K562 (cell line): Measurements from ENCODE around the gene PPM1L. TPM values are rescaled to one million over a fixed set of nuclear protein-coding genes. Genes with fewer than 3 reads are reported as not detected.

ENCODE experiments used
- ATF1 ChIP-seq, 2 experiments: fragments of 450-650 bp in 1 of 2; IDR thresholded peaks; 2 replicates each; pipeline ENCODE4 v1.6.1; 2016; ENCODE audit warnings: missing compliant biosample characterization in 1 of 2, missing genetic modification characterization in 1 of 2
- CREB1 ChIP-seq, 2 experiments: sonication (generic) in 1 of 2; formaldehyde crosslinking in 1 of 2; IDR thresholded peaks; 2 replicates each; pipeline versions ENCODE4 v1.6.1 to v1.8.0; 2012 to 2022; ENCODE audit warnings: inconsistent platforms in 1 of 2, mild to moderate bottlenecking in 1 of 2, missing genetic modification reagents in 1 of 2, moderate library complexity in 1 of 2
- RB1 ChIP-seq: fragments of 450-650 bp; IDR thresholded peaks from 2 replicates; pipeline ENCODE4 v1.6.1; 2017; ENCODE audit warnings: low read depth, mild to moderate bottlenecking
- SMAD3 ChIP-seq: fragments of 450-650 bp; formaldehyde crosslinking; conservative IDR thresholded peaks from 2 replicates; pipeline ENCODE4 v1.4.0; 2020; ENCODE audit warnings: mild to moderate bottlenecking
- TARDBP ChIP-seq: fragments of 450-650 bp; IDR thresholded peaks from 2 replicates; pipeline ENCODE4 v1.6.1; 2016
- ZBTB1 ChIP-seq: sonication (generic); formaldehyde crosslinking; IDR thresholded peaks from 2 replicates; pipeline ENCODE4 v1.8.1; 2023; ENCODE audit warnings: missing genetic modification reagents, low read depth, mild to moderate bottlenecking, borderline replicate concordance
- ZBTB17 ChIP-seq: fragments of 450-650 bp; formaldehyde crosslinking; IDR thresholded peaks from 2 replicates; pipeline ENCODE4 v1.4.0; 2020; ENCODE audit warnings: mild to moderate bottlenecking
- ZFX ChIP-seq: sonication (generic); formaldehyde crosslinking; IDR thresholded peaks from 2 replicates; pipeline ENCODE4 v1.8.0; 2022; ENCODE audit warnings: mild to moderate bottlenecking, missing genetic modification reagents, moderate library complexity
- ZNF140 ChIP-seq: fragments of 250-450 bp; sonication (Bioruptor Pico); IDR thresholded peaks from 2 replicates; pipeline ENCODE4 v1.8.0; 2021; ENCODE audit warnings: moderate library complexity, mild to moderate bottlenecking, inconsistent platforms
- polyA plus RNA-seq, 8 experiments: library from polyadenylated mRNA; depleted of rRNA in 4 of 8; stranded (reverse) in 5 of 8; unstranded in 3 of 8; fragments of >200 nt; fragmentation: Nextera tagmentation in 2 of 8; fragmentation: Illumina TruSeq in 1 of 8; extraction: Ambion mirVana in 2 of 8; extraction: Trizol in 1 of 8; gene quantifications; 2 replicates each; pipeline versions ENCODE4 v1.2.1 to v1.2.3, GENCODE V29; 2011 to 2014; ENCODE audit warnings: inconsistent platforms in 1 of 8, missing spikeins in 1 of 8
- total RNA-seq, 7 experiments: library from RNA; depleted of rRNA in 6 of 7; stranded (reverse); fragments of >200 nt in 6 of 7; fragmentation: Illumina TruSeq in 2 of 7; extraction: Trizol in 2 of 7; gene quantifications; 2 replicates each; pipeline versions ENCODE4 v1.2.1 to v1.2.3, GENCODE V29; 2011 to 2021; ENCODE audit warnings: low replicate concordance in 1 of 7
- TF ChIP-seq, protein P1 (sequence below): fragments of 200-800 bp; sonication (Bioruptor generic); IDR thresholded peaks from 2 replicates; pipeline ENCODE4 v1.6.1; 2017; ENCODE audit warnings: missing genetic modification characterization, missing compliant biosample characterization
- TF ChIP-seq, protein P2 (sequence below): fragments of 450-650 bp; IDR thresholded peaks from 2 replicates; pipeline ENCODE4 v1.6.1; 2016; ENCODE audit warnings: low read depth
- TF ChIP-seq, protein P3 (sequence below), 2 experiments: fragments of 200-800 bp in 1 of 2; sonication (Bioruptor generic) in 1 of 2; sonication (generic) in 1 of 2; formaldehyde crosslinking in 1 of 2; IDR thresholded peaks in 1 of 2; conservative IDR thresholded peaks in 1 of 2; 2 replicates each; pipeline versions ENCODE4 v1.5.0 to v1.6.1; 2016 to 2020; ENCODE audit warnings: missing compliant biosample characterization in 1 of 2, missing genetic modification characterization in 1 of 2, missing genetic modification reagents in 1 of 2

Gene PPM1L
- total and polyA plus RNA-seq, 9 of the 15 experiments (the other 6 are each of a cell fraction or from before 2014, with no cell fraction given): 0.01 to 0.41 (median 0.14) TPM

DNA sequence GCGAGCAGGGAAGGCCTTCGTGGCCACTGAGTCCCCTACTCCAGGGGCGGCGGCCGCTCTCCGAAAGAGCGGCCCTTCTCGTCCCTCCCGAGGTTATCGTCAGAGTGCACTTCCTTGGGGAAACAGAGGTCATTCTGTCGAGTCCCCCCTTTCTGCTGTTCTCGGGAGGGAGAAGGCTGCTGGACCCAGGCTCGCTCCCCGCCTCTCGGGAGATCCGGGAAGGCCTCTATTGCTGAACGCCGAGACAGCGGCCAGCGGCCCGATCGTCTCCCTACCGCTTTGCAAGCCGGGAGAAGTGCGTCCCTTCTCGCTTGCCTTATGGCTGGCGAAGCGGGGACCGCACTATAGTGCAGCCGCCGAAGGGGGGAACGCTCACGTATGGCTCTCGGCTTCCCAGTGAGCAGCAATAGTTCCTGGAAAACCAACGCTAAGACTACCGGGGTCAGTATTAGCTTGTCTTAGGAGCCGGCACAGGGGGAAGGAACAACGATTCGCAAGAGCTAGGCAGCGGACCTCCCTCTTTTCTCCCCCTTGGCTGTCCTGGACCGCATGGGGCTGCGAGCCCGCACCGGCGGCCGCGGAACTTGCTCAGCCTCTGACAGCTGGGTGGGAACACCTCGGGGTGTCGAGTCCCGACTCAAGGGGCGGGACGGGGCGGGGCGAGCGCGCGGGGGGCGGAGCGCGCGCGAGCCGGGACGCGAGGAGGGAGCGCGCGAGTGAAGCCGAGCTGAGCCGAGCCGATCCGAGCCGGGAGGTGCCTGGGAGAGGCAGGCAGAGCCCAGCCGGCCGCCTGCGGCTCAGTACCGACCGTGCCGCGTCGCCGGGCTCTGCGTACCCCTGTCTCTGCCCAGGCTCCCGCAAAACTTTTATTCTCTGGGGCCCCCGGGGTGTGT is 930 bp upstream of the PPM1L start (continued):
- TF ChIP-seq, protein P1, sequence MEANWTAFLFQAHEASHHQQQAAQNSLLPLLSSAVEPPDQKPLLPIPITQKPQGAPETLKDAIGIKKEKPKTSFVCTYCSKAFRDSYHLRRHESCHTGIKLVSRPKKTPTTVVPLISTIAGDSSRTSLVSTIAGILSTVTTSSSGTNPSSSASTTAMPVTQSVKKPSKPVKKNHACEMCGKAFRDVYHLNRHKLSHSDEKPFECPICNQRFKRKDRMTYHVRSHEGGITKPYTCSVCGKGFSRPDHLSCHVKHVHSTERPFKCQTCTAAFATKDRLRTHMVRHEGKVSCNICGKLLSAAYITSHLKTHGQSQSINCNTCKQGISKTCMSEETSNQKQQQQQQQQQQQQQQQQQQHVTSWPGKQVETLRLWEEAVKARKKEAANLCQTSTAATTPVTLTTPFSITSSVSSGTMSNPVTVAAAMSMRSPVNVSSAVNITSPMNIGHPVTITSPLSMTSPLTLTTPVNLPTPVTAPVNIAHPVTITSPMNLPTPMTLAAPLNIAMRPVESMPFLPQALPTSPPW (CRISPR knock-in tag): peak; percentile 9; the same call in 1 of the 2 replicates
- TF ChIP-seq TARDBP (no peak), ZFX (CRISPR knock-in tag) (peak; percentile 60), CREB1 (IDR thresholded peaks at IDR 0.05) (peak; percentile 34; the same call in 1 of the 2 replicates), CREB1 (CRISPR knock-in tag; IDR thresholded peaks at IDR 0.05) (peak; percentile 70; the same call in 1 of the 2 replicates), ZBTB1 (CRISPR knock-in tag) (0 out of 2 replicates have a peak, but pooled peaks have one; percentile 12), ATF1 (CRISPR knock-in tag; IDR thresholded peaks at IDR 0.05) (no peak), ATF1 (tag; IDR thresholded peaks at IDR 0.05) (peak; percentile 86), SMAD3 (no peak), ZBTB17 (CRISPR knock-in tag) (peak; percentile 88; the same call in 1 of the 2 replicates), RB1 (peak; percentile 56; the same call in 1 of the 2 replicates), ZNF140 (no peak)
- TF ChIP-seq, protein P2, sequence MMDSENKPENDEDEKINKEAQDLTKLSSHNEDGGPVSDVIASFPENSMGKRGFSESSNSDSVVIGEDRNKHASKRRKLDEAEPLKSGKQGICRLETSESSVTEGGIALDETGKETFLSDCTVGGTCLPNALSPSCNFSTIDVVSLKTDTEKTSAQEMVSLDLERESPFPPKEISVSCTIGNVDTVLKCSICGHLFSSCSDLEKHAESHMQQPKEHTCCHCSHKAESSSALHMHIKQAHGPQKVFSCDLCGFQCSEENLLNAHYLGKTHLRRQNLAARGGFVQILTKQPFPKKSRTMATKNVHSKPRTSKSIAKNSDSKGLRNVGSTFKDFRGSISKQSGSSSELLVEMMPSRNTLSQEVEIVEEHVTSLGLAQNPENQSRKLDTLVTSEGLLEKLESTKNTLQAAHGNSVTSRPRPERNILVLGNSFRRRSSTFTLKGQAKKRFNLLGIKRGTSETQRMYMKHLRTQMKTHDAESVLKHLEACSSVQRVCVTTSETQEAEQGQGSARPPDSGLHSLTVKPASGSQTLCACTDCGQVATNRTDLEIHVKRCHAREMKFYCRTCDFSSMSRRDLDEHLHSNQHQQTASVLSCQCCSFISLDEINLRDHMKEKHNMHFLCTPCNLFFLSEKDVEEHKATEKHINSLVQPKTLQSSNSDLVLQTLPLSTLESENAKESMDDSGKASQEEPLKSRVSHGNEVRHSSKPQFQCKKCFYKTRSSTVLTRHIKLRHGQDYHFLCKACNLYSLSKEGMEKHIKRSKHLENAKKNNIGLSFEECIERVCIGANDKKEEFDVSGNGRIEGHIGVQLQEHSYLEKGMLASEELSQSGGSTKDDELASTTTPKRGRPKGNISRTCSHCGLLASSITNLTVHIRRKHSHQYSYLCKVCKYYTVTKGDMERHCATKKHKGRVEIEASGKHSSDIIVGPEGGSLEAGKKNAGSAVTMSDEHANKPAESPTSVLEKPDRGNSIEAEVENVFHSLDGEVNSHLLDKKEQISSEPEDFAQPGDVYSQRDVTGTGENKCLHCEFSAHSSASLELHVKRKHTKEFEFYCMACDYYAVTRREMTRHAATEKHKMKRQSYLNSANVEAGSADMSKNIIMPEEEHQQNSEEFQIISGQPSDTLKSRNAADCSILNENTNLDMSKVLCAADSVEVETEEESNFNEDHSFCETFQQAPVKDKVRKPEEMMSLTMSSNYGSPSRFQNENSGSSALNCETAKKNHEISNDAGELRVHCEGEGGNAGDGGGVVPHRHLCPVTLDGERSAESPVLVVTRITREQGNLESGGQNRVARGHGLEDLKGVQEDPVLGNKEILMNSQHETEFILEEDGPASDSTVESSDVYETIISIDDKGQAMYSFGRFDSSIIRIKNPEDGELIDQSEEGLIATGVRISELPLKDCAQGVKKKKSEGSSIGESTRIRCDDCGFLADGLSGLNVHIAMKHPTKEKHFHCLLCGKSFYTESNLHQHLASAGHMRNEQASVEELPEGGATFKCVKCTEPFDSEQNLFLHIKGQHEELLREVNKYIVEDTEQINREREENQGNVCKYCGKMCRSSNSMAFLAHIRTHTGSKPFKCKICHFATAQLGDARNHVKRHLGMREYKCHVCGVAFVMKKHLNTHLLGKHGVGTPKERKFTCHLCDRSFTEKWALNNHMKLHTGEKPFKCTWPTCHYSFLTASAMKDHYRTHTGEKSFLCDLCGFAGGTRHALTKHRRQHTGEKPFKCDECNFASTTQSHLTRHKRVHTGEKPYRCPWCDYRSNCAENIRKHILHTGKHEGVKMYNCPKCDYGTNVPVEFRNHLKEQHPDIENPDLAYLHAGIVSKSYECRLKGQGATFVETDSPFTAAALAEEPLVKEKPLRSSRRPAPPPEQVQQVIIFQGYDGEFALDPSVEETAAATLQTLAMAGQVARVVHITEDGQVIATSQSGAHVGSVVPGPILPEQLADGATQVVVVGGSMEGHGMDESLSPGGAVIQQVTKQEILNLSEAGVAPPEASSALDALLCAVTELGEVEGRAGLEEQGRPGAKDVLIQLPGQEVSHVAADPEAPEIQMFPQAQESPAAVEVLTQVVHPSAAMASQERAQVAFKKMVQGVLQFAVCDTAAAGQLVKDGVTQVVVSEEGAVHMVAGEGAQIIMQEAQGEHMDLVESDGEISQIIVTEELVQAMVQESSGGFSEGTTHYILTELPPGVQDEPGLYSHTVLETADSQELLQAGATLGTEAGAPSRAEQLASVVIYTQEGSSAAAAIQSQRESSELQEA: peak; percentile 93
- TF ChIP-seq, protein P3, sequence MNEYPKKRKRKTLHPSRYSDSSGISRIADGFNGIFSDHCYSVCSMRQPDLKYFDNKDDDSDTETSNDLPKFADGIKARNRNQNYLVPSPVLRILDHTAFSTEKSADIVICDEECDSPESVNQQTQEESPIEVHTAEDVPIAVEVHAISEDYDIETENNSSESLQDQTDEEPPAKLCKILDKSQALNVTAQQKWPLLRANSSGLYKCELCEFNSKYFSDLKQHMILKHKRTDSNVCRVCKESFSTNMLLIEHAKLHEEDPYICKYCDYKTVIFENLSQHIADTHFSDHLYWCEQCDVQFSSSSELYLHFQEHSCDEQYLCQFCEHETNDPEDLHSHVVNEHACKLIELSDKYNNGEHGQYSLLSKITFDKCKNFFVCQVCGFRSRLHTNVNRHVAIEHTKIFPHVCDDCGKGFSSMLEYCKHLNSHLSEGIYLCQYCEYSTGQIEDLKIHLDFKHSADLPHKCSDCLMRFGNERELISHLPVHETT (CRISPR knock-in tag; conservative IDR thresholded peaks at IDR 0.05 in 1 of 2, IDR thresholded peaks at IDR 0.05 in 1 of 2): peak in 1 of 2 experiments; percentile 46; a peak in 1 of 4 replicates
